Heart left ventricle (tissue), 13 donors: ENCODE measurements around the gene FRRS1.

Experiments used
- CTCF ChIP-seq, 12 donors: fragments of 200-600 bp; sonication (generic) in 4 of 12; IDR thresholded peaks; one replicate each; pipeline versions ENCODE4 v1.5.0 to v1.8.0; 2018 to 2022; ENCODE audit warnings: antibody characterized with exemption in 12 of 12, mild to moderate bottlenecking in 5 of 12
- POLR2A ChIP-seq, 2 donors: fragments of 450-650 bp; IDR thresholded peaks; one replicate each; pipeline ENCODE4 v1.6.1; 2017; ENCODE audit warnings: antibody characterized with exemption in 2 of 2, mild to moderate bottlenecking in 2 of 2, moderate library complexity in 2 of 2
- donor health status: ischemic (EF 13 %, LVEDD 7.1; RV severe dilation, severe dysfunction).
- donor health status: DM: no; HTN: yes; CAD: no.
- donor health status: DM: no; HTN: no; CAD: no.
- donor health status: ischemic (EF 25% LVEDD 6.9; RV normal size, moderate dysfunction).
- donor health status: ischemic (EF 25% LVEDD 5.7; RV mildly dilated, moderate dysfunction).
- donor health status: ischemic (EF 35%, LVEDD 5.7; RV mildly dilated, moderate dysfunction).
- donor health status: nonischemic (EF 11% LVEDD 7.7; RV severe dilation, severe dysfunction).
- donor health status: DM: yes; HTN: yes; CAD: no.
- donor health status: PGD.
- donor health status: ischemic (EF 29% LVEDD 5.4; RV normal size, mild dysfunction).
- donor health status: nonischemic (EF 23%, LVEDD 6.1; RV moderate dilation, normal function).

- TF ChIP-seq CTCF (IDR thresholded peaks at IDR 0.05): no peak
- TF ChIP-seq POLR2A (IDR thresholded peaks at IDR 0.05): no peak
Observed at GRCh38 chr1:99676876-99677275, 89.6 kb downstream of the FRRS1 start.
